Mesodermal cell (in vitro differentiated cells): ENCODE results near the gene OR7A5.
"Not testable (repeated sequence)": the region's sequence is repeated elsewhere in the genome, so short reads cannot be mapped to it uniquely, and the experiment has no call there.

Experiments
- H3K27ac ChIP-seq: 2 replicates; pipeline ENCODE4 v1.7.0; 2013; ENCODE audit warnings: mild to moderate bottlenecking, low read depth, low read length, moderate library complexity; ENCODE audit not compliant: severe bottlenecking
- H3K36me3 ChIP-seq: 2 replicates; pipeline ENCODE4 v1.7.1; 2013; ENCODE audit warnings: mild to moderate bottlenecking, low read length, moderate library complexity; ENCODE audit not compliant: control insufficient read depth, insufficient read depth
- H3K4me1 ChIP-seq: one replicate; pipeline ENCODE4 v1.7.1; 2013; ENCODE audit warnings: mild to moderate bottlenecking, low read length; ENCODE audit not compliant: insufficient read depth, control insufficient read depth, poor library complexity, severe bottlenecking
- H3K4me3 ChIP-seq: 2 replicates; pipeline ENCODE4 v1.7.0; 2013; ENCODE audit warnings: low read length, control low read depth, mild to moderate bottlenecking; ENCODE audit not compliant: insufficient read depth, poor library complexity, severe bottlenecking; ENCODE audit errors: extremely low read depth
- H3K9me3 ChIP-seq: 2 replicates; pipeline ENCODE4 v1.7.1; 2013; ENCODE audit warnings: mild to moderate bottlenecking, low read length, moderate library complexity; ENCODE audit not compliant: control insufficient read depth
- WGBS, 2 experiments: methylation state at CpG; one replicate each; pipeline ENCODE4 v1.1.5; 2013; ENCODE audit warnings: missing lambda C conversion rate in 2 of 2; ENCODE audit not compliant: insufficient coverage in 2 of 2; 5-methylcytosine and 5-hydroxymethylcytosine counted together

OR7A5 gene

DNA sequence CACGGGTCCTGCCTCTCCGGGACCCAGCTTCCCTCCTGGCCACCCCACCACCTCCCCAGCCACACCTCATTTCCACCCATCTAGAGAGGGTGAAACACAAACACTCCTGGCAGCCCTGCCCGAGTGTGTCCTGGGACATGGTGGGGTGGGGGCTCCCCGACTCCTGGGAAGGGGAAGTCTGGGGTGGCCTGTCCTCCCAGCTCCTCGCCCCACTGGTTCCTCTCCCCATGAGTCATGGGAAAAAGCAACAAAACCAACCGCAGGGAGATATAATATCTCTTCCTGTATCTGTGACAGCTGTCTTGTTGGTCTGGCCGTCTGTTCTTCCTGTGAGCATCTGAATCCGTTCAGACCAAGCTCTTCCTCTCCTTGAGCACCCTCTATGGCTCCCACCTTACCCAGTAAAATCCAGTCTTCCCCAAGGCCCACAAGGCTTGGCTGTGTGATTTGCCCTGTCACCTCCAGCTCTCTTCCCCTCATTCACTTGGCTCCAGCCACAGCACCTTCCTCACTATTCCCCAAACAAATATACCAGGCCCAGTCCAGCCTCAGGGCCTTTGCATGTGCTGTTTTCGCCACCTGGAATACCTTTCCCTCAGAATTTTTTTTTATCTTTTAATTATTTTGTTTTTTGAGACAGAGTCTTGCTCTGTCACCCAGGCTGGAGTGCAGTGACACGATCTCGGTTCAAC lies 49.7 kb downstream of the OR7A5 start:
- not testable (repeated sequence) for H3K36me3 ChIP-seq, H3K4me1 ChIP-seq

DNA sequence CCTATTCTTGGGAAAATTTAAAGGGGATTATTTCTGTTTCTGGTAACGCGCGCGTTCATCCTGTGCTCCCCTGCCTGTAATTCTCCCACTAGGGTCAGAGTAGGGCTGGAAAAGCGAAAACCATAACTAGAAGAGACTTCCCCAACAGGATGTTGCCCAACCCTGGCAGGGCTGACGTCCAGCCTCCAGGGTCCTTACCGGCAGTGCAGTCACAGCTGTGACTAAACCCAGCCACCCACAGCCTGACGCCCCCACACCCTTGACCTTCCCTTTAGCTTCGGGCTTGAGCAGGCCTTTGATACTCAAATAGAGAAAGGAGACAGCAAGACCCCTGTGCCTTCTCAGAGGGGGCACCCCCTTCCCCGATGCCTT lies 50.3 kb downstream of the OR7A5 start:
- not testable (repeated sequence) for H3K4me1 ChIP-seq, H3K27ac ChIP-seq, H3K36me3 ChIP-seq, H3K4me3 ChIP-seq
- whole genome bisulfite sequencing, 2 experiments = 76 to 78% methylated on average over 2 to 6 of the region's 10 CpGs
- H3K9me3 ChIP-seq = peaks cover 15% of the 10 kb centered on the region

More for the DNA sequence above, 49.7 kb downstream of the OR7A5 start:
- peaks cover 15% of the 10 kb centered on the region for H3K9me3 ChIP-seq
- WGBS, 2 experiments = 79 to 81% methylated on average over 3 to 5 of the region's 11 CpGs
- not testable (repeated sequence) for H3K4me3 ChIP-seq, H3K27ac ChIP-seq

DNA sequence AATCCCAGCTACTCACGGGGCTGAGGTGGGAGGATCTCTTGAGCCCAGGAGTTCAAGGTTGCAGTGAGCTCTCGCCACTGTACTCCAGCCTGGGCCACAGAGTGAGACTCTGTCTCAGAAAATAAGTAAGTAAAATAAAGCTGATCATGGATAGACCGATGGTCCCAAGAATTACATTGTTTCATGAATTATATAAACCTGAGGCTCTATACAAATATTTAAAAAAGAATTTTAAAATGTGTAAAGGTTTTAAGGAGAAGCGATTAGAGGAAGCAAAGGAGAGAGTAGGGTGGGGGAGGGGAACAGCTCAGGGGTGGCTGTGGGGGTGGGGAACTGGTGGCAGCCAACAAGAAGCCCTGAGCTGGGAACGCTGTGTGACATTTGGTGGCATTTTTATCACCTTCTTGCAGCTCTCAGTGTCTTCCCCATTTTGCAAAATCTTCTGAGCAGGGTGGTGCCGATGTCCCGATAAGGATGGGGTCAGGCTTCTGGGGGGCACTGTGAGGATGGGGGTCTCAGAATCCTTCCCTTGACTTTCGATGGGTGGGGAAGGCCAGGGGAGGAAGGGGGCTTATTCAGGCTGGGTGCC lies 51.5 kb downstream of the OR7A5 start:
- not testable (repeated sequence) for H3K4me3 ChIP-seq, H3K27ac ChIP-seq, H3K4me1 ChIP-seq, H3K36me3 ChIP-seq
- WGBS, 2 experiments = 64% methylated on average over 3 of the region's 8 CpGs; no CpG with 5 or more reads in 1 of the 2 experiments
- H3K9me3 ChIP-seq = peaks cover 15% of the 10 kb centered on the region

DNA sequence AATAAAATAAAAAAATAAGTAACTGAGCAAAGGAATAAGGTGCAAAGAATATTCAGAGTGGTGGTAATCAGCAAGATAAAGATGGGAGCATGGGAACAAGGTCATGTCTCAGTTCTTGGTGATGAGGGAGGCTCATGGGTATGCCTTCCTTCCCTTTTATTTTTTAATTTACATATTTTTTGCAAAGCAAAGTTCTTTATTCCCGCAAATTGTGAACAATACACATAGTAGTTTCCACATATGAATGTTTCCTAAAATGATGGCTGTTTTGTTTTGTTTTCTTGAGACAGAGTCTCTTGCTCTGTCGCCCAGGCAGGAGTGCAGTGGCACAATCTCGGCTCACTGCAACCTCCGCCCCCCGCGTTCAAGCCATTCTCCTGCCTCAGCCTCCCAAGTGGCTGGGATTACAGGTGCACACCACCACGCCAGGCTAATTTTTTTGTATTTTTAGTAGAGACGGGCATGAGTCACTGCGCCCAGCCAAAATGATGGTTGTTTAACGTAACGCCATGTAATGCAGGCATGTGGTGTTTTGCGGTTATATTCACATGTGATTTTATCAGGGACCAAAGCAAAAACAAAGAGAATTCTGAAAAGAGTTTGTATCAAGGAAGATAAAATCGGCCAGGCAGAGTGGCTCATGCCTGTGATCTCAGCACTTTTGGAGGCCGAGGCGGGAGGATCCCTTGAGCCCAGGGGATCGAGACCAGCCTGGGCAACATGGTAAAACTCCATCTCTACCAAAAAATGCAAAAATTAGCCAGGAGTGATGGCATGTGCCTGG lies 52.2 kb downstream of the OR7A5 start:
- Histone ChIP-seq H3K36me3 (no peaks in the 10 kb centered on the region), H3K4me1 (no peaks in the 10 kb centered on the region), H3K9me3 (peaks cover 15% of the 10 kb centered on the region), H3K27ac (no peak overlapping the region), H3K4me3 (no peak overlapping the region)
- WGBS, 2 experiments = 80 to 86% methylated on average over 13 to 15 of the region's 16 CpGs

DNA sequence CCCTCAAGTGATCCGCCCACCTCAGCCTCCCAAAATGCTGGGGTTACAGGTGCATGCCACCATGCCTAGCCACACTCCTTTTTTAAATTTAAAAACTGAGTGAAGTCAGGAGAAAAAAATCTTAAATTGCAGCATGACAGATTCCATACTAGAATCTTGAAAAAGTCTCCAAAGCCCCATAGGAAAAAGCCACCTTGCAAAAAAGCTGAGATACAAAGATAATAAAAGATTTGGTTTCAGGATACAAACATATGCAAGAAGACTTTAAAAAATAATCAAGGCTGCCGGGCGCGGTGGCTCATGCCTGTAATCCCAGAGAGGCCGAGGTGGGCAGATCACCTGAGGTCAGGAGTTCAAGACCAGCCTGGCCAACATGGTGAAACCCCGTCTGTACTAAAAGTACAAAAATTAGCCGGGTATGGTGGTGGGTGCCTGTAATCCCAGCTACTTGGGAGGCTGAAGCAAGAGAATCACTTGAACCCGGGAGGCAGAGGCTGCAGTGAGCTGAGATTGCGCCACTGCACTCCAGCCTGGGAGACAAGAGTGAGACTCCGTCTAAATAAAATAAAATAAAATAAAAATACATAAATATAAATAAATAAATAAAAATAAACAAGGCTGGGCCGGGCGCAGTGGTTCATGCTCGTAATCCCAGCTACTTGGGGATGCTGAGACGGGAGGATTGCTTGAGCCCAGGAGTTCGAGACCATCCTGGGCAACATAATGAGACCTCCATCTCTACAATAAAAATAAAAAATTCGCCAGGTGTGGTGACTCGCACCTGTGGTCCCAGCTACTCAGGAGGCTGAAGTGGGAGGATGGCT lies 53.1 kb downstream of the OR7A5 start:
- H3K36me3 ChIP-seq, H3K4me3 ChIP-seq, H3K4me1 ChIP-seq, H3K27ac ChIP-seq: not testable (repeated sequence)
- WGBS, 2 experiments = 82 to 84% methylated on average over 9 to 12 of the region's 17 CpGs
- H3K9me3 ChIP-seq = peaks cover 15% of the 10 kb centered on the region

DNA sequence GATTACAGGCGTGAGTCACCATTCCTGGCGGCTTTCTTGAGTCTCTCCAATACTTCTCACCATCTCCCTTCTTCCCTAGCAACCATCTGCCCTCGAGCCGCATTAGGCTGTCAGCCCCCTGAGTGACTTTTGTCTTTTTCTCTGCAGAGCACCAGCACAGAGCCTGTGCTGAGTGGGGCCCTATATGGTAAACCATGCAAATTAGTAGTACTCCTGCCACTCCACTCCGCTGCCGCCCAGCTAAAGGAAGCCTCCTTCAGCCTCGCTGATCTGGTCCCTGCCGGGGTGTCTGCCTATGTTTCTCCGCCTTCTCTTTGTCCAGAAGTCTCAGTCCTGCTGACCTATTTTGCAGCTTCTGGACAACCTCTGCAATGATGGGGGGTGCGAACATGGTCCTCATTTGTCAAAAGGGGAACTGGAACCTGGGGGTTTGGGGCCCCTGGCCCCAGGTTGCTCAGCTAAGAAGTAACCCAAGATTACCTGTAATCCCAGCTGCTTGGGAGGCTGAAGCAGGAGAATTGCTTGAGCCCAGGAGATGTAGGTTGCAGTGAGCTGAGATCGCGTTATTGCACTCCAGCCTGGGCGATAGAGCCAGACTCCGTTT lies 54.3 kb downstream of the OR7A5 start:
- not testable (repeated sequence) for H3K36me3 ChIP-seq, H3K4me1 ChIP-seq, H3K9me3 ChIP-seq, H3K4me3 ChIP-seq, H3K27ac ChIP-seq
- WGBS, 2 experiments = 63 to 78% methylated on average over 2 to 3 of the region's 14 CpGs

DNA sequence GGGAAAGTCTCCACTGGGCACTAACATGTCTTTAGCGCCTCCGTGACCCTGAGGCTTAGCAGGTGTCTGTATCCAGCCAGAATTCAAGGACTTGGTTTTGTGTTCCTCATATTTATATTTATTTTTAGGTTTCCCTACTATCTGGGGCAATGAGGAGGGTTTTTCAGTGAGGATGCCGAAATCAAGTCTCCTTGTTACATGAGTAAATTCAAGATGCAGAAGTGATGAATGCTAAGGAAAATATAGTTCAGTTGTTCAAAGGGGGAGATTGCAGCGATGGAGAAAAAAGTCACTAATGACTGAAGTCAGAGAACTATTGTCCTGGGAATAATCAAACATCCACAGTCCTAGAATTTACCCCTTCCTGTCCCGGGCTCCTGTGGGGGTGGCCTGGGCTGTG lies 55.8 kb downstream of the OR7A5 start:
- no peak overlapping the region for H3K27ac ChIP-seq
- WGBS, 2 experiments = 45 to 50% methylated on average over 3 to 4 of the region's 5 CpGs
- H3K4me3 ChIP-seq = no peak overlapping the region
- H3K4me1 ChIP-seq = no peaks in the 10 kb centered on the region
- H3K9me3 ChIP-seq = peaks cover 6% of the 10 kb centered on the region
- H3K36me3 ChIP-seq = no peaks in the 10 kb centered on the region

DNA sequence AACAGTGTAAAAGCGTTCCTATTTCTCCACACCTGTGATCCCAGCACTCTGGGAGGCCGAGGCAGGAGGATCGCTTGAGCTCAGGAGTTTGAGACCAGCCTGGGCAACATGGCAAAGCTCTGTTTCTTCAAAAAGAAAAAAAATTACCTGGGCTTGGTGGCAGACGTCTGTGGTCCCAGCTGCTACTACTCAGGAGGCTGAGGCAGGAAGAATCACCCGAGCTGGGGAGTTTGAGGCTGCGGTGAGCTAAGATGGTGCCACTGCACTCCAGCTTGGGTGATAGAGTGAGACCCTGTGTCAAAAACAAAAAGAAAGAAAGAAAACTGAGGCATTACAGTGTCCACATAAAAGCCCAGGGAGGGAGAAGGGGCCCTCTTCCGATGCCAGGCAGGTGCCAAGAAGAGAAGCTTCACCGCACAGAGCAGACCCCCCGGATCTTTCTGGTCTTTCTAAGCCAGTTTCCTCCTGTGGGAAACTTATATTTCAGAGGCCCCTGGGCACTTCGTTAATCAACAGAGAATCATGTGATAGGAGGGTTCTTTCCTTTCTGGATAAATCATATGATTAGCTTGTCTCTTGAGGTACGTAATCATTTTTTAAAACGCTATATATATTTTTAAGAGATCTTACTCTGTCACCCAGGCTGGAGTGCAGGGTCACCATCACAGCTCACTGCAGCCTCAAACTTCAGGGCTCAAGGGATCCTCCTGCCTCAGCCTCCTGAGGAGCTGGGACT lies 56.7 kb downstream of the OR7A5 start, which contains the start of gene ADGRE2:
TSS of gene ADGRE2 (minus strand) at position 451 of the 736 bp plus-strand sequence. CDS start 1,804 bp downstream, outside the sequence.
- not testable (repeated sequence) for H3K9me3 ChIP-seq, H3K27ac ChIP-seq, H3K36me3 ChIP-seq, H3K4me3 ChIP-seq, H3K4me1 ChIP-seq
- 63 to 82% methylated on average over 3 to 5 of the region's 12 CpGs for WGBS, 2 experiments

DNA sequence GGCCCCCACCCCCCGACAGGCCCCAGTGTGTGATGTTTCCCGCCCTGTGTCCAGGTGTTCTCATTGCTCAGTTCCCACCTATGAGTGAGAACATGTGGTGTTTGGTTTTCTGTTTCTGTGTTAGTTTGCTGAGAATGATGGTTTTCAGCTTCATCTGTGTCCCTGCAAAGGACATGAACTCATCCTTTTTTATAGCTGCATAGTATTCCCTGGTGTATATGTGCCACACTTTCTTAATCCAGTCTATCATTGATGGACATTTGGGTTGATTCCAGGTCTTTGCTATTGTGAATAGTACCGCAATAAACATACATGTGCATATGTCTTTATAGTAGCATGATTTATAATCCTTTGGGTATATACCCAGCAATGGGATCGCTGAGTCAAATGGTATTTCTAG lies 57.3 kb downstream of the OR7A5 start:
- not testable (repeated sequence) for H3K4me1 ChIP-seq, H3K9me3 ChIP-seq
- no CpG with 5 or more reads among the region's 4 CpGs for WGBS, 2 experiments

More for the DNA sequence above, 57.3 kb downstream of the OR7A5 start:
- not testable (repeated sequence) for H3K36me3 ChIP-seq, H3K4me3 ChIP-seq, H3K27ac ChIP-seq
